Epithelial cell of prostate (primary cell): ENCODE results near the gene LRIT1.

Experiments
- DNase-seq: peaks from one replicate; pipeline ENCODE4 v3.0.0-alpha.2; 2011; ENCODE audit warnings: low read depth, low spot score
- H3K27ac ChIP-seq: fragments of 450-650 bp; 2 replicates; pipeline ENCODE4 v1.5.1; 2017; ENCODE audit warnings: mild to moderate bottlenecking

Gene LRIT1

GRCh38 chr10:84221916-84222315 lies 19.4 kb downstream of the LRIT1 start:
- H3K27ac ChIP-seq, result no peak overlapping the region

GRCh38 chr10:84217746-84218145 lies 23.6 kb downstream of the LRIT1 start:
- DNase-seq, result no peak
- H3K27ac ChIP-seq, result no peak overlapping the region

More at GRCh38 chr10:84221916-84222315, 19.4 kb downstream of the LRIT1 start:
- DNase-seq, result no peak

- DNase-seq, result no peak
- no peak overlapping the region for H3K27ac ChIP-seq
Measured at GRCh38 chr10:84216834-84217233, 24.5 kb downstream of the LRIT1 start.

GRCh38 chr10:84214612-84215235 lies 26.6 kb downstream of the LRIT1 start:
- no peak overlapping the region for H3K27ac ChIP-seq
- no peak for DNase-seq

GRCh38 chr10:84214046-84214572 lies 27.2 kb downstream of the LRIT1 start:
- DNase-seq, result no peak

DNA sequence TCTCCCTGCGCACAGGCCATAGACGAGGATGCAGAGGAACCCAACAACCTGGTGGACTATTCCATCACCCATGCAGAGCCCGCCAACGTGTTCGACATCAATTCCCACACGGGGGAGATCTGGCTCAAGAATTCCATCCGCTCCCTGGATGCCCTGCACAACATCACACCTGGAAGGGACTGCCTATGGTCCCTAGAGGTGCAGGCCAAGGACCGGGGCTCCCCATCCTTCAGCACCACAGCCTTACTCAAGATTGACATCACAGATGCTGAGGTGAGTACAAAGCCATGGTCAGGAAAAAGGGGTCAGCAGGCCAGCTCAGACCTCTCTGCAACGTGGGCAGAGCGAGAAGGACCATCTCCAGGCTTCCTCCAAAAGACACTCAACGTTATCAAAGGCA lies 28.3 kb downstream of the LRIT1 start:
- DNase-seq, result no peak
- no peak overlapping the region for H3K27ac ChIP-seq

More at GRCh38 chr10:84214046-84214572, 27.2 kb downstream of the LRIT1 start:
- H3K27ac ChIP-seq, result no peak overlapping the region

DNA sequence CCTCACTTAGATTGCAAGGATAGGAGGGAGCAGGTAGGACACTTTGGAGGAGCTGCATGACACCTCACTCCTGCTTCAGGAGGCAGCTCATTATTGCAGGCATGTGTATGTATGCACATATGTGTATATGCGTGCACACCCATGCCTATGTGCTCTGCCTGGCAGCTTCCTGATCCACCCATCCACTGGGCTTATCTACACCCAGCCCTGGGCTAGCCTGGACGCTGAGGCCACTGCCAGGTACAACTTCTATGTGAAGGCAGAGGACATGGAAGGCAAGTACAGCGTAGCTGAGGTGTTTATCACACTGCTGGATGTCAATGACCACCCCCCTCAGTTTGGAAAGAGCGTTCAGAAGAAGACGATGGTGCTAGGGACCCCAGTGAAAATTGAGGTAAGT lies 29.3 kb downstream of the LRIT1 start:
- H3K27ac ChIP-seq, result no peak overlapping the region
- DNase-seq, result no peak

GRCh38 chr10:84211566-84211965 lies 29.8 kb downstream of the LRIT1 start:
- H3K27ac ChIP-seq, result no peak overlapping the region

GRCh38 chr10:84208023-84208422 lies 33.3 kb downstream of the LRIT1 start:
- no peak for DNase-seq
- H3K27ac ChIP-seq, result no peak overlapping the region

More at GRCh38 chr10:84211566-84211965, 29.8 kb downstream of the LRIT1 start:
- DNase-seq, result no peak

GRCh38 chr10:84205853-84206525 lies 35.4 kb downstream of the LRIT1 start:
- H3K27ac ChIP-seq, result no peak overlapping the region
- no peak for DNase-seq

GRCh38 chr10:84205049-84205852 lies 36.1 kb downstream of the LRIT1 start:
- no peak overlapping the region for H3K27ac ChIP-seq
- DNase-seq, result no peak

- no peak for DNase-seq
- no peak overlapping the region for H3K27ac ChIP-seq
Measured at GRCh38 chr10:84204610-84205009, 36.7 kb downstream of the LRIT1 start.

GRCh38 chr10:84204122-84204521 lies 37.2 kb downstream of the LRIT1 start:
- H3K27ac ChIP-seq, result no peak overlapping the region
- DNase-seq, result no peak

DNA sequence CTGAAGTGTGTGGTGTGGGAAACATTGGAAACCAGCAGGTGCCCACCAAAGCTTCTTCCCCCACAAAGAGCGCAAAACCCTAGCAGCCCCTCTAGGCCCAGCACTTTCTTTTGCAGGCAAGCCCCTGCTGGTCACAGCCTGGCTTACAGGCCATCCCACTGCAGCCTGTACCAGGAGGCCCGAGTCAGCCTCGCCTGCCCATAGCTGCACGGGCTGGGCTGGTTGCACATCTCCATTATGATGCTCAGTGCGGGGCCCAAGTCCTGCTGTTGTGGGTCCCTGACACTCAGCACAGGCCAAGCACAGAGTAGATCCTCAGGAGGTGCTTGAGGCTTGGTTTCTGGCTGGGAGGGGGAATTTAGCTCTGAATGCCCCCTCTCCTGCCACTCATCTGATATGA lies 39.0 kb downstream of the LRIT1 start:
- DNase-seq, result no peak
- no peak overlapping the region for H3K27ac ChIP-seq

DNA sequence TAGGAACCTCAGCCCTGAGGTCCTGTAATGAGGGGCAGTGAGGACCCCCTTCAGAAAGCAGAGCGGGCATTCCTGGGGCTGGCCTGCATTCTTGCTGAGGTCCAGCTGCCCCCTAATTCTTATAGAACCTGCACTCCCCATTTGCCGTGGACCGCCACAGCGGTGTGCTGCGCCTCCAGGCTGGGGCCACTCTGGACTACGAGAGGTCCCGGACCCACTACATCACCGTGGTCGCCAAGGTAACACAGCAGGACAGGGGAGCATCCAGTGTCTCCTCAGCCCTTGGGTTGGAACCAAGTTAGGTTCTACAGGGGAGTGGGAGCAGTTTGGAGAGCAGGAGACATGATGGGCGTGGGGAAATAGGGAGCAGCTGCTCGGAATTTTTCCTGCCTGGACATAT lies 39.7 kb downstream of the LRIT1 start:
- no peak for DNase-seq
- no peak overlapping the region for H3K27ac ChIP-seq

GRCh38 chr10:84201244-84201606 lies 40.1 kb downstream of the LRIT1 start:
- H3K27ac ChIP-seq, result no peak overlapping the region
- no peak for DNase-seq

DNA sequence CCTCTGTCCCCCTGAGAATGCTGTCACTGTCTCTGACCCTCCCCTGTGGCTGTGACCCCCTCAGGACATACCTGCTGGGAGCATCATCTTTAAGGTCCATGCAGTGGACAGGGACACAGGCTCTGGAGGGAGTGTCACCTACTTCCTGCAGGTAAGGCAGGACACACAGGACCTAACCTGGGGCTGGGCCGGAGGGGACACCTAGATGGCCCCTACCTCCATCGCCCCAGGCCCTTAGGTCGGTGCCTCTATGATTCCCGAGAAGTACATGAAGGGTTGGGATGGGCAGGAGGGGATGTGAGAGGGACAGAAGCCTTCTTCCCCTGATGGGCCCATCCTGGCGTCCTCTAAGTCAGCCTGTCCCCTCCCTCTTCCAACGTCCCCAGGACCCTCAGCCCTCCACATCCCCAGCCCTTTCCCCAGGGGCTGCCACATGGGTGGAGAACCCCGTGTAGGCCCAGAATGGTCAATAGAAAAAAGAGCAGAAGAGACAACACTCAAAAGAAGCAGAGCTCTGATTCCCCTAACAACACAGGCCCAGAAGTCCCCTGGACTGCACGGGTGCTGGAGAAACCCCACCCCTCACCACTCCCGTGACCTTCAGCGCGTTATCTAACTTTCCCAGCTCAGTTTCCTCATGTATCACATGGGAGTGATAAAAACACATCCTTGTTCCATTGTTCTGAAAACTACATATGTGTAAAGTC lies 40.7 kb downstream of the LRIT1 start:
- no peak overlapping the region for H3K27ac ChIP-seq
- no peak for DNase-seq

- DNase-seq, result no peak
- no peak overlapping the region for H3K27ac ChIP-seq
Measured at GRCh38 chr10:84198206-84198915, 43.0 kb downstream of the LRIT1 start.

DNA sequence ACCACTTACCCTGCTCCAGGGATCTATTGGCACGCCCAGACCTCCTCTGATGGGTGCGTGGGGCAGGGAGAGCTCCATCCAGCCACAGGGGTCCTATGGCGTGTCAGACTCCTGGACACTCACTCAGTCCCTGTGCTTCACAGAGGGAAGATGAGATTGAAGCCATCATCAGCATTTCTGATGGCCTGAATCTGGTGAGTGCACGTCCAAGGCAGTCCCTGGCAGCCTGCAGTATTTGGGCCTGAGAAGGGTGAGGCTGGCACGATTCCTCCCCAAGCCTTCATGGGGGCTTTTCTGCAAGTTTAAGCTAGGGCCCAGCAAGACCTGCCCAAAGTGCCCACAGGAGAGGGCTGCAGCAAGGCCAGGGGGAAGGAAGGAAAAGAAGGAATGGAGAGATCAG lies 43.7 kb downstream of the LRIT1 start:
- no peak overlapping the region for H3K27ac ChIP-seq
- DNase-seq, result no peak

DNA sequence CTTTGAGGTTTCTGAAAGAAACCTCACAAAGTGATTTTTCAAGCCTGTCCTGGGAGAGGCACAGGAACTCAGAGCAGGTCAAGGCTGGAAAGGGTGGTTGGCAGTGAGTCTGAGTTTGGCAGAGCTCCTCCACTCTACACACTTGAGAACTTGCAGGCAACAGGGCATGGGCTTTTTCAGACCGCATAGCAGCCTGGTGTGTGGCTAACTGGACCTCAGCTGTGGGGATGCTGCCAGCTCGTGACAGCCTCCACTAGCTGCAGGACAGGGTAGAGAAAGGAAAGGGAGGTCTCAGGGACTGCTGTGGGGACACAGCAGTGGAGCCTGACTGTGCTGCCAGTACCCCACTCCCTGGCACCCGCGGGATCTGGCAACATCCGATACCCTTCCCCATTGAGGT lies 44.4 kb downstream of the LRIT1 start:
- DNase-seq, result no peak
- no peak overlapping the region for H3K27ac ChIP-seq
